Hematopoietic multipotent progenitor cell treated with erythropoietin and hydrocortisone succinate and interleukin-3 and kit ligand, for 17 days (in vitro differentiated cells): ENCODE data around the gene FEV.

Source experiments
- DNase-seq: peaks from one replicate; pipeline ENCODE4 v3.0.0-alpha.2; 2015; ENCODE audit warnings: low spot score

FEV gene

DNA sequence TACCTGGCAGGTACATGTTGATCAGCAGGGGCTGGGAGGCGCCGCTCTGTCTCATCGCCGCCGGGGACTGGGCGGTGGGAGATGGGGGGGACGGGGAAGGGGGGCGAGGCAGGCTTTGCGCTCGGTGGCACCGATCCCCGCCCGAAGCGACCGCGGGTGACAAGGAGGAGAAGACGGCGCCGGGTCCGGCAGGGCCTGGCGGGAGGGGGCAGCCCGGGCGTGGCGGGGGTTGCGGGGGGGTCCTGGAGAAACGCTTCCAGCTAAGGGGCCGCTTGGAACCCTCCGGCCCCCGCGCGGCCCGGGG, at the start of gene FEV:
Gene FEV, minus strand, starts transcription at position 164 of the 304 bp plus-strand sequence. Its CDS starts 109 bp downstream, at position 55.
- no peak for DNase-seq

DNA sequence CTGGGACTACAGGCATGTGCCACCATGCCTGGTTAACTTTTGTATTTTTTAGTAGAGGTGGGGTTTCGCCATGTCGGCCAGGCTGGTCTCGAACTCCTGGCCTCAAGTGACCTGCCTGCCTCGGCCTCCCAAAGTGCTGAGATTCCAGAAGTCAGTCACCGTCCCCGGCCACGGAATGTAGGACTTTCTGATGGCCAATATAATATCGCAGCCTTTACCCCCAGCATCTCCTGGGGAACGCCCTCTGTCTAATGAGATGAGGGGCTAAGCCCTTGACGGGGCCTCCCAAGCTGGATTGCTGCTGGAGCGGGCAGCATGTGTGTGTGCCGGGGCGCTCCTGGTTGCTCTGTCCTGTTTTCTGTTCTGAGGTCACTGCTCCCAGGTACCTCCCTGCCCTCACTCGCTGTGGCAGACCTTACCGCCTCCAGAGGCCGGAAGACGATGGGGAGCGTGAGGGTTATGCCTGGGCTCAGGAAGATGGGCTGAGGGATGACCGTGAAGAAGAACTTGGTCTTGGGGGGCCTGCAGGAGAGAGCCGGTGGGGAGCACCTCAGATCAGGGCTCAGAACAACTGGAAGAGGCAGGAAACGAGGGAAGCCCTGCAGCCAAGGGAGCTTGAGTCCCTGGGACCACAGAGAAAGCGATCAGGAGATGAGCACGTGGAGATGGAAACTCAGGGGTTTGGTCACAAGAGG, 47.2 kb upstream of the FEV start:
- DNase-seq: no peak

DNA sequence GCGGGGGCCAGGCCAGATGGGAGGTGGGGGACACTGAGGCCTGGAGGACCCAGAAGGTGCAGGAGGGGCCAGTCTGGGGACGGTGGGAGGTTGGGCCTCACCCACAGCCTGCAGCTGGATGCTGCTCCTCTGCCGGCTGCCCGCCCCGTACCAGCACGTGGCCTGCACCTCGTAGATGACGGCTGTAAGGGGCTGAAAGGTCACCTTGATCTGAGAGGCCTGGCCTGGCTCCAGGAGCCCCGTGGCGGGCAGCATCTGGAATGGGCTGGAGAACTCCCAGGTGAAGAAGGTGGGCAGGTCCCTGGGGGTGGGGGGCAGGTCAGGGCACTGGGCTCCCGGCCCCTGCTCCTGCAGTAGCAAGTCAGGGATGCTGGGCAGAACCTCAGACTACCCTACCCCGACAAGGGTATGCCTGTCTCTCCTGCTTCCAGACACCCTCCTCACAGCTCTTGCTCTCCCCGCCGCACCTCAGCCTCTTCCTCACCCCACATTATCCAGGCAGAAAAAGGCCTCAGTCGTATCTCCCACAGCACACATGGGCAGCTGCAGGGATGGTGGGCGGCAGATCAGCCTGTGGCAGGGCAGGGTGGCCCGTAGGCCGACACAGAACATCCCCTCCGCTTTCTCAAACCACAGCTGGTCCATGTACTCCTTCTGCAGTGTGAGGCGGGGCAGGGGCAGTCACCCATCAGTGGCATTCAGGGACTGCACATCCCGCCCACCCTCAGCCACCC, 46.2 kb upstream of the FEV start:
- DNase-seq: no peak

GRCh38 chr2:219030177-219030940, 45.4 kb upstream of the FEV start:
- no peak for DNase-seq

DNA sequence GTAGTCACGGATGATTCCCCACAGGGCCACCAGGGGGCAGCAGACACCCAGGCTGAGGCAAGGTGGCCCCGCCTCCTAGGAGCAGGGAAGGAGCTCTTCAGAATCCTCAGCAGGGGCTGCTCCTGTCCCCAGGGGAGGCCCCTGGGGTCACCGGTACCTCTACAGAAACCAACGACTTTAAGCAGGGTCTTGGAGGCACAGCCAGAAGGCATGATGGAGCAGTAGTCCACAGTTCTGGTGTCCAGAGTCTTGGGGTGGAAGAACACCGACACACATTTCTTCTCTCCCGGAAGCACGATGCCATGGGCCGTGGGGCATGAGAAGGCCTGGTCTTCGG, 44.8 kb upstream of the FEV start:
- DNase-seq: peak; percentile 84

DNA sequence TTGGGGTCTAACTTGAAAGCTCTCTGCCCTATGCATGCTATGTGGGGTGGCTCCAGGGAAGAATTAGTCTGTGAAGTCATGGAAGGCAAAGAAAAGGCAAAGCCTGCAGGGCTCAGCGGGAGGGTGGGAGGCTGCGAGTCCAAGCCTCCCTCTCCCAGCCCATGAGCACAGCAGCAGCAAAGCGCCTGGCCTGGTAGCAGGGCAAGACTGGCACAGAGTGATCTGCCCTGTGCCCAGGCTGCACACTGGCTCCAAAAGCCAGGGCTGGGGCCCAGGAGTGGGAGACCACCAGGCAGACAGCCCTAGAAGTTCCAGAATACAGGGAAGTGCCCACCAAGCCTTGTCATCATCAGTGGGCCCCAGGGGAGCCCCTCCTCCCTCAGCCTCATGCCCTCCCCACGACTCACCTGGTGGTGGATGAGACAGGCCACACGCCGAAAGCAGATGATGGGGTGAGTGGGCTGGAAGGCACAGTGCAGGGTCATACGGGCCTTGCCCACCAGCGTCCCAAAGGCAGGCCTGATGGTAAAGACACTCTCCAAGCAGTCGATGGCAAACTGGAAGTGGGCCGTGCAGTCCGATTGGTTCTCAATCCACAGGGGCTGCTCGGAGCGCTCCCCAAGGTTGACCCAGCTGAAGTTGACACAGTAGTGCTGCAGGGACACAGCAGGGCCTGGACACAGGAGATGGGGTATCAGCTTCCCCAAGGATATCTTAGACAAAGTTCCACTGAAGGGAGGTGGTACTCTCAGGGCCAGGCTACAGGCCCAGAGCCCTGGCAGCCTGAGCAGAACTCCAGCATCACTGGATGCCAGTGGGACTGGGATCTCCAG, 44.2 kb upstream of the FEV start:
- DNase-seq: no peak

GRCh38 chr2:219028141-219028540, 43.2 kb upstream of the FEV start:
- no peak for DNase-seq

GRCh38 chr2:219027511-219028055, 42.6 kb upstream of the FEV start:
- DNase-seq: no peak

- DNase-seq: no peak
Observed at GRCh38 chr2:219026946-219027345, 42.0 kb upstream of the FEV start.

DNA sequence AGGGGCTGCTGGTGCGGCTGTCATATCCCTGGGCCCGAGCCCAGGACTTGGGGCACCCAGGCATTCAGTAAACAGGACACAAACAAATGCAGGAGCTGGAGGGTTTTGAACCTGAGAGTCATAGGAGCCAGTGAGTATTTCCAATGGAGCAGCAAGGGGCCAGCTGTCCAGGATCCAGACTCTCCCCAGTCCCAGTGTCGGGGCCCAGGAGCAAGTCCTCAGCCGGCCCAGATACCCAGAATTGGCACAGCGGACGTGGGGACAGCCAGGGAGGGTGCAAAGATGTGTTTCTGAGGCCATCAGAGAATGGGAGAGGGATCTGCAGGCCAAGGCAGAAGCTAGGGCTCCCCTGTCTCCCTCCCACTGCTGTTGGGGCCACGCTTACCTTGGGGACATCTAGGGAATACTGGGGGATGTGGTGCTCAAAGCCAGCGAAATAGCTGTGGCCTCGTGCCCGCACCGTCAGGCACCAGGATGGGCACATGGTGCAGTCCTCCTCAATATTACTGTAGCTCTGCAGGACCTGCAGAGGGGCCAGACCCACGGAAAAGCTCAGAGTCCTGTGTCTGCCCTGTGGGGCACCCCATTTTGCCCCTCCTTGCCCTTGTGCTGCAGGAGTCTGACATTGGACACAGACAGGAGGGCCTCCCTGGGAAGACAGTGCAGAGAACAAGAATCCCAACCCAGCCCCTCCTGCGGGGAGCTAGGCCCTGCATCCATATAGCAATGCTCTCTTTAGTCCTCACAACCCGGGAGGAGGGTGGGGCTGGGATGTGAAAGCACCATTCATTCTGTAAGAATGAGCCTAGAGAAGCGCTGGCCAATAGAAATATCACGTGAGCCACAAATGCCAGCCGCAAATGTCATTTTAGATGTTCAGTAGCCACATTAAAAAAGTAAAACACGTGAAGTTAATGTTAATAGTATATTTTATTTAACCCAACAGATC, 40.9 kb upstream of the FEV start:
- DNase-seq: no peak

DNA sequence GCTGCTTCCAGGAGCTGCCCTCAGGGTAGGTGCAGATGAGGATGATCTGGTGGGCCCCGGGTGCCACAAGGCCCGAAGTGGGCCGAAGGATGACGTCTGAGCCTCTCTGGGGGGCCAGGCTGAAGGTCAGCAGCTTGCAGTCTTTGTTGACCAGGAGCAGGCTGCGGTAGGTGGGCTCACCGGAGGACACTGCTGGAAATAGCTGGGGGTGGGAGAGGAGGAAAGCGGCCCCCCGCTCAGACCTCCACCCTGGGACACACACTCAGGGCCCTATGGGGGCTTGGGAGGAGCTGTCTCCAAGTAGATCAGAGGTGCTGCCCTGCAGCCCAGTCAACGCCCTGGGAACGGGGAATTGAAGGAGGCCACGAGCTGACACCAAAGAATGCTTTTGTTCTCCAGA, 39.1 kb upstream of the FEV start:
- no peak for DNase-seq

GRCh38 chr2:219023045-219023605, 38.1 kb upstream of the FEV start:
- no peak for DNase-seq

- DNase-seq: no peak
Observed at GRCh38 chr2:219022616-219023015, 37.6 kb upstream of the FEV start.

DNA sequence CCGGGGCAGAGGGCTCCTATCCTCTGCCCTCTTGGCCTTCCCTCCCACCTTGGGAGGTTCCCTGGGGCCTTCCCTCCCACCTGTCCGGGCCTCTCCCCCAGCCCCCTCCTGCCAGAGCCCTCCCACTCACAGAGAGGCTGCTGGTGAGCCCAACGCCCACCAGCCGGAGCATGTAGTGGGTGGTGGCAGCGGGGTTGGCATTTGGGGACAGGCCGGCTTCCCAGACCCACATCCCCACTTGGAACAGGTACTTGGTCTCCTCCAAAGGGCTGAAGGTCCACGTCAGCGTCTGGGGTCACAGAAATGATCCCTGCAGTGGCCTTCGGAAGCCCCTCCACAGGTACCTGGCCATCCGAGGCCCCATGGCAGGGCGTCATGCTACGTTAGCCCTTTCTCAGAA, 37.1 kb upstream of the FEV start:
- DNase-seq: no peak

DNA sequence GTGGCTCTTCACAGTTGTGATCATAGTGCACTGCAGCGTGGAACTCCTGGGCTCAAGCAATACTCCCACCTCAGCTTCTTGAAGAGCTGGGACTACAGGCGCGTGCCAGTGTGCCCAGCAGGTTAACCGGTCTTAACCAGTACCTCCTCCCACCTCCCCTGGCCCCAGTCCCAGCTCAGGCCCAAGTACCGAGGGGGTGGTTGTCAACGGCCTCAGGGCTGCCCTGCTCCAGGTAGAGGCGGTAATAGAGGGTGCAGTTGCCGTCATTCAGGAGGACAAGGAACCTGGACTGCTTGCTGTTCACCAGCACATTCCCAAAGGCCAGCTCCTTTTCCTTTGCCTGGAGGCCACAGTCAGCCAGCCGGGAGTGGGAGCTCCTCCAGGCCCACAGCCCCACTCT, 36.6 kb upstream of the FEV start:
- DNase-seq: no peak

DNA sequence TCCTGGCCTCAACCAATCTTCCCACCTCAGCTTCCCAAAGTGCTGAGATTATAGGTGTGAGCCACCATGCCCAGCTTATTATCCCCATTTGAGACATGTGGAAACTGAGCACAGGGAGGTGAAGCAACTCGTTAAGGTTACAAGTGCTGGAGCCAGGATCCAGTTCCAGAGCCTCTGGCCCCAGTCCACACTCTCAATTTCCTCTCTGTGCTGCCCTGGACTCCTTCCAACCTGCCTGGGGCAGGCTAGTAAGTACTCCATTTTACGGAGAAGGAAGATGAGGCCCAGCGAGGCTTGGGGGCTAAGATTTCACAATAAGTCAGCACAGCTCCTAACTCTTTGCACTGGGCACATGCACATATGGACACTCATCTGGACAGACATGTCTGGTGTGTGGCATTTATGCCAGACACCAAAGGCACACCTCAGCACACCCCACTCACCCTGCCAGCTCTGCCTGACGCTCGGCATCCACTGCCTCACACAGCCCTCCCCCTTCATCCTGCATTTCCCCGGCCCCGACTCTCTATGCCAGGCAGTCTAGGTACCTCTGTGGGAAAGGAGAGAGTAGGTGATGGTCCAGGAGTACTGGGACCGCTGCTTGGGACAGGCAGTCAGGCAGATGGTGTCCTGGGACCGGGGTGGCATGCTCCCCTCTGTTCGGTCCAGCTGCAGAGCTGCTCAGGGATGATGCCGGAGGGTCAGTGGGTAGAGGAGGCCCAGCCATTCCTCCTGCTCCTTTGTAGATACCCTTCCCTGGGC, 35.8 kb upstream of the FEV start:
- no peak for DNase-seq

DNA sequence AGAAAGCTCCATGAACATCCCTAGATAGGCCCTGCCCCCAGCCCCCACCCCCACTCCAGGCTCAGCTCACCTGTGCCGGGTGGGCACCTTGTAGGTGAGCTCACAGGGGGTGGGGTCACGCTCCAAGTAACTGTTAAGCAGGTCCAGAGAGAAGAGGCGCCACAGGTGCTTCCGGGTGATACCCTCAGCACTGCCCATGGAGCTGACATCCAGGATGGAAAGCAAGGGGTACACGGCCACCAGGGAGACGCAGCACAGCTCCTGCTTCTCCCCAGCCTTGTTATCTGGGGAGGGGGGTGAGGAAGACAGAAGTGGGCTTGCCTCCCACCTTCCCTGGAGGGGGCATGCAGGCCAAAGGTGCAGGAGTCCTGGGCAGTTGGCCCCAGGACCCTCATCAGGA, 34.5 kb upstream of the FEV start:
- no peak for DNase-seq

- DNase-seq: no peak
Observed at GRCh38 chr2:219018726-219019125, 33.7 kb upstream of the FEV start.

- DNase-seq: no peak
Observed at GRCh38 chr2:219018286-219018685, 33.3 kb upstream of the FEV start.
